ENCODE measurements around the gene MYO1F.

Gene MYO1F

GRCh38 chr19:8539621-8540149 lies 37.6 kb downstream of the MYO1F start:
- TF ChIP-seq L3MBTL2 (conservative IDR thresholded peaks at IDR 0.05): no peak
- TF ChIP-seq ZNF384 (IDR thresholded peaks at IDR 0.05): no peak
- TF ChIP-seq CTBP1 (IDR thresholded peaks at IDR 0.05; ENCODE audit: borderline replicate concordance): no peak
- no peak for TF ChIP-seq FOXA1 (IDR thresholded peaks at IDR 0.05)
- TF ChIP-seq FOXM1 (IDR thresholded peaks at IDR 0.05; ENCODE audit: borderline replicate concordance): no peak
- TF ChIP-seq SP1 (IDR thresholded peaks at IDR 0.05): no peak
- no peak for TF ChIP-seq PKNOX1 (IDR thresholded peaks at IDR 0.05)
- no peak for TF ChIP-seq HDGF (IDR thresholded peaks at IDR 0.05; ENCODE audit: borderline replicate concordance)
- TF ChIP-seq ELF4 (IDR thresholded peaks at IDR 0.05): no peak
- no peak for TF ChIP-seq BHLHE40 (IDR thresholded peaks at IDR 0.05; ENCODE audit: borderline replicate concordance)
- TF ChIP-seq SUZ12 (IDR thresholded peaks at IDR 0.05): no peak
- TF ChIP-seq LEF1 (IDR thresholded peaks at IDR 0.05; ENCODE audit: borderline replicate concordance): no peak
- TF ChIP-seq NFRKB (IDR thresholded peaks at IDR 0.05): no peak
- CTCF ChIA-PET: no interaction called here

GRCh38 chr19:8537099-8537498 lies 40.1 kb downstream of the MYO1F start:
- no peak for TF ChIP-seq BHLHE40 (IDR thresholded peaks at IDR 0.05; ENCODE audit: borderline replicate concordance)
- CTCF ChIA-PET: no interaction called here
- POLR2A ChIA-PET: interaction anchor here (1.1 kb wide), 1 partner anchor 11 kb away, joined by 5 read pairs; no protein-coding TSS in a partner anchor
- DNase-seq (ENCODE audit: extremely low spot score): no peak

More at GRCh38 chr19:8539621-8540149, 37.6 kb downstream of the MYO1F start:
- POLR2A ChIA-PET: interaction anchor here (1.8 kb wide), 1 partner anchor 13 kb away, joined by 4 read pairs; no protein-coding TSS in a partner anchor
- DNase-seq (ENCODE audit: extremely low spot score): no peak

GRCh38 chr19:8536282-8536681 lies 41.0 kb downstream of the MYO1F start:
- POLR2A ChIA-PET: no interaction called here
- DNase-seq (ENCODE audit: extremely low spot score): no peak
- CTCF ChIA-PET: no interaction called here
- TF ChIP-seq HDGF (IDR thresholded peaks at IDR 0.05; ENCODE audit: borderline replicate concordance) (no peak), PKNOX1 (IDR thresholded peaks at IDR 0.05) (no peak), TARDBP (IDR thresholded peaks at IDR 0.05) (no peak), ZNF384 (IDR thresholded peaks at IDR 0.05) (no peak), L3MBTL2 (conservative IDR thresholded peaks at IDR 0.05) (no peak), ELF4 (IDR thresholded peaks at IDR 0.05) (no peak), SP1 (IDR thresholded peaks at IDR 0.05) (no peak), ARNT (IDR thresholded peaks at IDR 0.05) (no peak), FOXA1 (IDR thresholded peaks at IDR 0.05) (no peak), CTBP1 (IDR thresholded peaks at IDR 0.05; ENCODE audit: borderline replicate concordance) (no peak), FOXK2 (IDR thresholded peaks at IDR 0.05) (no peak), SUZ12 (IDR thresholded peaks at IDR 0.05) (no peak), LEF1 (IDR thresholded peaks at IDR 0.05; ENCODE audit: borderline replicate concordance) (no peak), NFRKB (IDR thresholded peaks at IDR 0.05) (no peak), BHLHE40 (IDR thresholded peaks at IDR 0.05; ENCODE audit: borderline replicate concordance) (no peak), FOXM1 (IDR thresholded peaks at IDR 0.05; ENCODE audit: borderline replicate concordance) (no peak)

GRCh38 chr19:8532225-8532624 lies 45.0 kb downstream of the MYO1F start:
- TF ChIP-seq ARNT (IDR thresholded peaks at IDR 0.05) (no peak), BHLHE40 (IDR thresholded peaks at IDR 0.05; ENCODE audit: borderline replicate concordance) (no peak), NFRKB (IDR thresholded peaks at IDR 0.05) (no peak), CTBP1 (IDR thresholded peaks at IDR 0.05; ENCODE audit: borderline replicate concordance) (no peak), FOXK2 (IDR thresholded peaks at IDR 0.05) (no peak), HDGF (IDR thresholded peaks at IDR 0.05; ENCODE audit: borderline replicate concordance) (no peak), ZNF384 (IDR thresholded peaks at IDR 0.05) (no peak), ELF4 (IDR thresholded peaks at IDR 0.05) (no peak), L3MBTL2 (conservative IDR thresholded peaks at IDR 0.05) (no peak), PKNOX1 (IDR thresholded peaks at IDR 0.05) (no peak)
- CTCF ChIA-PET: no interaction called here
- DNase-seq (ENCODE audit: extremely low spot score): no peak
- POLR2A ChIA-PET: interaction anchor here (1.0 kb wide), 1 partner anchor 10 kb away, joined by 3 read pairs; no protein-coding TSS in a partner anchor

GRCh38 chr19:8531470-8531869 lies 45.8 kb downstream of the MYO1F start:
- ChIA-PET POLR2A (interaction anchor here (1.6 kb wide), 1 partner anchor 18 kb away, joined by 8 read pairs; the partner anchor contains the start of gene ZNF414), CTCF (no interaction called here)
- no peak for DNase-seq (ENCODE audit: extremely low spot score)
- TF ChIP-seq FOXA1 (IDR thresholded peaks at IDR 0.05) (no peak), PKNOX1 (IDR thresholded peaks at IDR 0.05) (no peak), ZNF384 (IDR thresholded peaks at IDR 0.05) (no peak), TARDBP (IDR thresholded peaks at IDR 0.05) (no peak), BHLHE40 (IDR thresholded peaks at IDR 0.05; ENCODE audit: borderline replicate concordance) (no peak), CTBP1 (IDR thresholded peaks at IDR 0.05; ENCODE audit: borderline replicate concordance) (no peak), L3MBTL2 (conservative IDR thresholded peaks at IDR 0.05) (no peak), ARNT (IDR thresholded peaks at IDR 0.05) (no peak), SUZ12 (IDR thresholded peaks at IDR 0.05) (no peak), NFRKB (IDR thresholded peaks at IDR 0.05) (no peak), HDGF (IDR thresholded peaks at IDR 0.05; ENCODE audit: borderline replicate concordance) (no peak), SP1 (IDR thresholded peaks at IDR 0.05) (no peak)

All from HEK293T (cell line).